ENCODE data around the gene CLSTN3.

CLSTN3 gene

GRCh38 chr12:7156259-7157197 is 26.4 kb downstream of the CLSTN3 start:
- FAIRE-seq, result no peak
- DNase-seq (ENCODE audit: insufficient read length), result no peak
- TF ChIP-seq POLR2A (IDR thresholded peaks at IDR 0.05; ENCODE audit: low read depth, low read length), result no peak
- TF ChIP-seq POLR2AphosphoS5 (IDR thresholded peaks at IDR 0.05; ENCODE audit: low read depth, low read length), result no peak
- no peak for TF ChIP-seq TAF1 (IDR thresholded peaks at IDR 0.05; ENCODE audit: borderline replicate concordance, low read depth, low read length)

- TF ChIP-seq TAF1 (IDR thresholded peaks at IDR 0.05; ENCODE audit: borderline replicate concordance, low read depth, low read length) (no peak), POLR2AphosphoS5 (IDR thresholded peaks at IDR 0.05; ENCODE audit: low read depth, low read length) (no peak), POLR2A (IDR thresholded peaks at IDR 0.05; ENCODE audit: low read depth, low read length) (no peak)
- FAIRE-seq (no peak), DNase-seq (ENCODE audit: insufficient read length) (no peak)
Measured at GRCh38 chr12:7157391-7157790, 27.2 kb downstream of the CLSTN3 start.

- no peak for FAIRE-seq
- no peak for DNase-seq (ENCODE audit: insufficient read length)
- TF ChIP-seq POLR2A (IDR thresholded peaks at IDR 0.05; ENCODE audit: low read depth, low read length), result no peak
- no peak for TF ChIP-seq POLR2AphosphoS5 (IDR thresholded peaks at IDR 0.05; ENCODE audit: low read depth, low read length)
- no peak for TF ChIP-seq TAF1 (IDR thresholded peaks at IDR 0.05; ENCODE audit: borderline replicate concordance, low read depth, low read length)
Measured at GRCh38 chr12:7158781-7159609, 28.8 kb downstream of the CLSTN3 start.

GRCh38 chr12:7160183-7160582 is 30.0 kb downstream of the CLSTN3 start:
- TF ChIP-seq POLR2A (IDR thresholded peaks at IDR 0.05; ENCODE audit: low read depth, low read length), result no peak
- no peak for TF ChIP-seq TAF1 (IDR thresholded peaks at IDR 0.05; ENCODE audit: borderline replicate concordance, low read depth, low read length)
- TF ChIP-seq POLR2AphosphoS5 (IDR thresholded peaks at IDR 0.05; ENCODE audit: low read depth, low read length), result no peak
- FAIRE-seq (no peak), DNase-seq (ENCODE audit: insufficient read length) (no peak)

GRCh38 chr12:7161327-7161726 is 31.2 kb downstream of the CLSTN3 start:
- FAIRE-seq, result no peak
- TF ChIP-seq TAF1 (IDR thresholded peaks at IDR 0.05; ENCODE audit: borderline replicate concordance, low read depth, low read length), result no peak
- TF ChIP-seq POLR2A (IDR thresholded peaks at IDR 0.05; ENCODE audit: low read depth, low read length), result no peak
- TF ChIP-seq POLR2AphosphoS5 (IDR thresholded peaks at IDR 0.05; ENCODE audit: low read depth, low read length), result no peak
- DNase-seq (ENCODE audit: insufficient read length), result no peak

GRCh38 chr12:7161811-7162210 is 31.6 kb downstream of the CLSTN3 start:
- no peak for DNase-seq (ENCODE audit: insufficient read length)
- no peak for FAIRE-seq
- TF ChIP-seq TAF1 (IDR thresholded peaks at IDR 0.05; ENCODE audit: borderline replicate concordance, low read depth, low read length) (no peak), POLR2AphosphoS5 (IDR thresholded peaks at IDR 0.05; ENCODE audit: low read depth, low read length) (no peak), POLR2A (IDR thresholded peaks at IDR 0.05; ENCODE audit: low read depth, low read length) (no peak)

- TF ChIP-seq TAF1 (IDR thresholded peaks at IDR 0.05; ENCODE audit: borderline replicate concordance, low read depth, low read length), result no peak
- TF ChIP-seq POLR2AphosphoS5 (IDR thresholded peaks at IDR 0.05; ENCODE audit: low read depth, low read length), result no peak
- no peak for TF ChIP-seq POLR2A (IDR thresholded peaks at IDR 0.05; ENCODE audit: low read depth, low read length)
- FAIRE-seq (no peak), DNase-seq (ENCODE audit: insufficient read length) (no peak)
Measured at GRCh38 chr12:7162691-7163114, 32.5 kb downstream of the CLSTN3 start.

GRCh38 chr12:7169951-7170350 is 39.8 kb downstream of the CLSTN3 start:
- no peak for FAIRE-seq
- TF ChIP-seq TAF1 (IDR thresholded peaks at IDR 0.05; ENCODE audit: borderline replicate concordance, low read depth, low read length), result no peak
- TF ChIP-seq POLR2A (IDR thresholded peaks at IDR 0.05; ENCODE audit: low read depth, low read length), result no peak
- no peak for TF ChIP-seq POLR2AphosphoS5 (IDR thresholded peaks at IDR 0.05; ENCODE audit: low read depth, low read length)
- DNase-seq (ENCODE audit: insufficient read length), result no peak

- no peak for FAIRE-seq
- no peak for DNase-seq (ENCODE audit: insufficient read length)
- TF ChIP-seq POLR2AphosphoS5 (IDR thresholded peaks at IDR 0.05; ENCODE audit: low read depth, low read length), result no peak
- no peak for TF ChIP-seq POLR2A (IDR thresholded peaks at IDR 0.05; ENCODE audit: low read depth, low read length)
- TF ChIP-seq TAF1 (IDR thresholded peaks at IDR 0.05; ENCODE audit: borderline replicate concordance, low read depth, low read length), result no peak
Measured at GRCh38 chr12:7171854-7172253, 41.7 kb downstream of the CLSTN3 start.

- DNase-seq (ENCODE audit: insufficient read length) (no peak), FAIRE-seq (no peak)
- no peak for TF ChIP-seq POLR2A (IDR thresholded peaks at IDR 0.05; ENCODE audit: low read depth, low read length)
- no peak for TF ChIP-seq TAF1 (IDR thresholded peaks at IDR 0.05; ENCODE audit: borderline replicate concordance, low read depth, low read length)
- no peak for TF ChIP-seq POLR2AphosphoS5 (IDR thresholded peaks at IDR 0.05; ENCODE audit: low read depth, low read length)
Measured at GRCh38 chr12:7175493-7175892, 45.3 kb downstream of the CLSTN3 start.

- DNase-seq (ENCODE audit: insufficient read length) (no peak), FAIRE-seq (no peak)
- TF ChIP-seq POLR2A (IDR thresholded peaks at IDR 0.05; ENCODE audit: low read depth, low read length) (no peak), POLR2AphosphoS5 (IDR thresholded peaks at IDR 0.05; ENCODE audit: low read depth, low read length) (no peak), TAF1 (IDR thresholded peaks at IDR 0.05; ENCODE audit: borderline replicate concordance, low read depth, low read length) (no peak)
Measured at GRCh38 chr12:7176595-7176994, 46.4 kb downstream of the CLSTN3 start.
